ENCODE results near the gene KRTAP2-3.
"Not testable (repeated sequence)": the region's sequence is repeated elsewhere in the genome, so short reads cannot be mapped to it uniquely, and the experiment has no call there.

KRTAP2-3 gene

GRCh38 chr17:41082626-41083025, 22.7 kb upstream of the KRTAP2-3 start:
- no peak for DNase-seq (ENCODE audit: insufficient read length)
- TF ChIP-seq POLR2AphosphoS5 (IDR thresholded peaks at IDR 0.05; ENCODE audit: low read depth, low read length) (no peak), TAF1 (IDR thresholded peaks at IDR 0.05; ENCODE audit: borderline replicate concordance, low read depth, low read length) (no peak), POLR2A (IDR thresholded peaks at IDR 0.05; ENCODE audit: low read depth, low read length) (no peak)
- no peak for FAIRE-seq

GRCh38 chr17:41076788-41077187, 16.9 kb upstream of the KRTAP2-3 start:
- DNase-seq (ENCODE audit: insufficient read length) (no peak), FAIRE-seq (no peak)
- TF ChIP-seq POLR2A (IDR thresholded peaks at IDR 0.05; ENCODE audit: low read depth, low read length) (no peak), POLR2AphosphoS5 (IDR thresholded peaks at IDR 0.05; ENCODE audit: low read depth, low read length) (no peak), TAF1 (IDR thresholded peaks at IDR 0.05; ENCODE audit: borderline replicate concordance, low read depth, low read length) (no peak)

GRCh38 chr17:41073676-41074075, 13.8 kb upstream of the KRTAP2-3 start:
- TF ChIP-seq POLR2AphosphoS5 (IDR thresholded peaks at IDR 0.05; ENCODE audit: low read depth, low read length) (no peak), TAF1 (IDR thresholded peaks at IDR 0.05; ENCODE audit: borderline replicate concordance, low read depth, low read length) (no peak), POLR2A (IDR thresholded peaks at IDR 0.05; ENCODE audit: low read depth, low read length) (no peak)
- FAIRE-seq (no peak), DNase-seq (ENCODE audit: insufficient read length) (no peak)

GRCh38 chr17:41071606-41072360, 11.9 kb upstream of the KRTAP2-3 start:
- no peak for FAIRE-seq
- TF ChIP-seq TAF1 (IDR thresholded peaks at IDR 0.05; ENCODE audit: borderline replicate concordance, low read depth, low read length), result no peak
- no peak for TF ChIP-seq POLR2AphosphoS5 (IDR thresholded peaks at IDR 0.05; ENCODE audit: low read depth, low read length)
- no peak for TF ChIP-seq POLR2A (IDR thresholded peaks at IDR 0.05; ENCODE audit: low read depth, low read length)

GRCh38 chr17:41069031-41069430, 9.1 kb upstream of the KRTAP2-3 start:
- DNase-seq (ENCODE audit: insufficient read length) (no peak), FAIRE-seq (no peak)
- TF ChIP-seq POLR2AphosphoS5 (IDR thresholded peaks at IDR 0.05; ENCODE audit: low read depth, low read length) (no peak), POLR2A (IDR thresholded peaks at IDR 0.05; ENCODE audit: low read depth, low read length) (no peak), TAF1 (IDR thresholded peaks at IDR 0.05; ENCODE audit: borderline replicate concordance, low read depth, low read length) (no peak)

More at GRCh38 chr17:41071606-41072360, 11.9 kb upstream of the KRTAP2-3 start:
- no peak for DNase-seq (ENCODE audit: insufficient read length)

- FAIRE-seq, result no peak
- TF ChIP-seq POLR2A (IDR thresholded peaks at IDR 0.05; ENCODE audit: low read depth, low read length), result no peak
- TF ChIP-seq TAF1 (IDR thresholded peaks at IDR 0.05; ENCODE audit: borderline replicate concordance, low read depth, low read length), result no peak
- no peak for TF ChIP-seq POLR2AphosphoS5 (IDR thresholded peaks at IDR 0.05; ENCODE audit: low read depth, low read length)
Measured at GRCh38 chr17:41067281-41067680, 7.4 kb upstream of the KRTAP2-3 start.

GRCh38 chr17:41065829-41066624, 6.1 kb upstream of the KRTAP2-3 start, which contains the start of gene KRTAP2-4:
Gene KRTAP2-4 (minus strand): TSS chr17:41065879. CDS start chr17:41065845, 34 bp downstream.
- TF ChIP-seq POLR2AphosphoS5 (IDR thresholded peaks at IDR 0.05; ENCODE audit: low read depth, low read length) (no peak), POLR2A (IDR thresholded peaks at IDR 0.05; ENCODE audit: low read depth, low read length) (no peak), TAF1 (IDR thresholded peaks at IDR 0.05; ENCODE audit: borderline replicate concordance, low read depth, low read length) (no peak)
- no peak for FAIRE-seq
- DNase-seq (ENCODE audit: insufficient read length), result no peak

More at GRCh38 chr17:41067281-41067680, 7.4 kb upstream of the KRTAP2-3 start:
- DNase-seq (ENCODE audit: insufficient read length), result no peak

GRCh38 chr17:41065016-41065689, 5.2 kb upstream of the KRTAP2-3 start:
- not testable (repeated sequence) for FAIRE-seq; DNase-seq (ENCODE audit: insufficient read length)

GRCh38 chr17:41064301-41064700, 4.4 kb upstream of the KRTAP2-3 start:
- TF ChIP-seq POLR2AphosphoS5 (IDR thresholded peaks at IDR 0.05; ENCODE audit: low read depth, low read length), result no peak
- TF ChIP-seq POLR2A (IDR thresholded peaks at IDR 0.05; ENCODE audit: low read depth, low read length), result no peak
- no peak for TF ChIP-seq TAF1 (IDR thresholded peaks at IDR 0.05; ENCODE audit: borderline replicate concordance, low read depth, low read length)
- FAIRE-seq, result no peak
- no peak for DNase-seq (ENCODE audit: insufficient read length)

- DNase-seq (ENCODE audit: insufficient read length) (no peak), FAIRE-seq (no peak)
- TF ChIP-seq POLR2AphosphoS5 (IDR thresholded peaks at IDR 0.05; ENCODE audit: low read depth, low read length), result no peak
- no peak for TF ChIP-seq POLR2A (IDR thresholded peaks at IDR 0.05; ENCODE audit: low read depth, low read length)
- no peak for TF ChIP-seq TAF1 (IDR thresholded peaks at IDR 0.05; ENCODE audit: borderline replicate concordance, low read depth, low read length)
Measured at GRCh38 chr17:41063449-41063848, 3.5 kb upstream of the KRTAP2-3 start.

GRCh38 chr17:41061964-41062363, 2.0 kb upstream of the KRTAP2-3 start:
- DNase-seq (ENCODE audit: insufficient read length) (no peak), FAIRE-seq (no peak)
- TF ChIP-seq TAF1 (IDR thresholded peaks at IDR 0.05; ENCODE audit: borderline replicate concordance, low read depth, low read length) (no peak), POLR2A (IDR thresholded peaks at IDR 0.05; ENCODE audit: low read depth, low read length) (no peak), POLR2AphosphoS5 (IDR thresholded peaks at IDR 0.05; ENCODE audit: low read depth, low read length) (no peak)

GRCh38 chr17:41059276-41060051, 450 bp downstream of the KRTAP2-3 start:
- FAIRE-seq; DNase-seq (ENCODE audit: insufficient read length): not testable (repeated sequence)

Measured in GM12892 (cell line).